ENCODE measurements around the gene RPL14. TPM values are rescaled to one million over a fixed set of nuclear protein-coding genes. Genes with fewer than 3 reads are reported as not detected.
A peak's percentile ranks its signal among the peaks of the same experiment; 100 is the strongest.
"Not testable (repeated sequence)": the region's sequence is repeated elsewhere in the genome, so short reads cannot be mapped to it uniquely, and the experiment has no call there.

RPL14 gene
- polyA plus RNA-seq, 3 donors = 316 to 377 (median 348) TPM

GRCh38 chr3:40461161-40461560 lies 4.0 kb downstream of the RPL14 start:
- H3K27me3 Mint-ChIP-seq (ENCODE audit: low read depth in 3 of 3) = no peaks in the 10 kb centered on the region
- peaks cover 66 to 75% of the 10 kb centered on the region in 2 donors for H3K36me3 Mint-ChIP-seq
- H3K4me1 Mint-ChIP-seq = peaks cover 20% of the 10 kb centered on the region
- Histone ChIP-seq H3K36me3 (replicated peaks in 1 of 2; ENCODE audit: control insufficient read depth in 1 of 2, insufficient read depth in 2 of 2, low read length in 2 of 2) (peaks cover 55 to 80% of the 10 kb centered on the region in 2 donors), H4K20me1 (ENCODE audit: insufficient read depth, low read length) (peaks cover 14% of the 10 kb centered on the region), H2AFZ (ENCODE audit: insufficient read depth, low read depth, low read length, poor library complexity, severe bottlenecking) (no peak overlapping the region), H3K27ac (ENCODE audit: low read depth in 1 of 2, low read length in 2 of 2) (no peak overlapping the region), H3K27me3 (ENCODE audit: control insufficient read depth in 2 of 2, insufficient read depth in 2 of 2, low read length in 2 of 2) (no peaks in the 10 kb centered on the region), H3K4me3 (replicated peaks in 1 of 3; ENCODE audit: low read depth in 2 of 3, low read length in 3 of 3) (no peak overlapping the region), H3K9me3 (replicated peaks in 1 of 2; ENCODE audit: control insufficient read depth in 1 of 2, insufficient read depth in 1 of 2, low read length in 2 of 2) (no peaks in the 10 kb centered on the region), H3K4me1 (ENCODE audit: control insufficient read depth in 1 of 2, insufficient read depth in 2 of 2, low read length in 2 of 2) (peaks cover 15 to 24% of the 10 kb centered on the region in 2 donors), H3K9ac (ENCODE audit: insufficient read depth, low read length, poor library complexity, severe bottlenecking) (no peak overlapping the region), H3K79me2 (ENCODE audit: insufficient read depth, low read length) (peaks cover 31% of the 10 kb centered on the region), H3K4me2 (replicated peaks; ENCODE audit: extremely low read depth, low read length, poor library complexity, severe bottlenecking) (no peak overlapping the region)
- no peak for DNase-seq
- peak overlapping the region in 1 of 7 donors; percentile 38 for H3K27ac Mint-ChIP-seq
- WGBS (ENCODE audit: insufficient coverage) = 33% methylated on average over 3 of the region's 3 CpGs
- intact Hi-C loops (cut with micrococcal nuclease) = loop anchor here in 1 of 2 donors (5.0 kb wide), 1 partner anchor 776 kb away; no protein-coding TSS in a partner anchor
- no peak for TF ChIP-seq CTCF (IDR thresholded peaks at IDR 0.05)
- H3K4me3 Mint-ChIP-seq = no peak overlapping the region
- H3K9me3 Mint-ChIP-seq = peaks cover 0 to 2% (median 0%) of the 10 kb centered on the region in 7 donors

GRCh38 chr3:40462838-40463237 lies 5.7 kb downstream of the RPL14 start:
- not testable (repeated sequence) for H3K4me1 ChIP-seq (ENCODE audit: control insufficient read depth in 1 of 2, insufficient read depth in 2 of 2, low read length in 2 of 2); H3K9me3 Mint-ChIP-seq; H3K27me3 ChIP-seq (ENCODE audit: control insufficient read depth in 2 of 2, insufficient read depth in 2 of 2, low read length in 2 of 2); DNase-seq; H3K27ac ChIP-seq (ENCODE audit: low read depth in 1 of 2, low read length in 2 of 2); H3K4me3 Mint-ChIP-seq; H3K4me3 ChIP-seq (replicated peaks in 1 of 3; ENCODE audit: low read depth in 2 of 3, low read length in 3 of 3); H3K27me3 Mint-ChIP-seq (ENCODE audit: low read depth in 3 of 3); H2AFZ ChIP-seq (ENCODE audit: insufficient read depth, low read depth, low read length, poor library complexity, severe bottlenecking); H3K9me3 ChIP-seq (replicated peaks in 1 of 2; ENCODE audit: control insufficient read depth in 1 of 2, insufficient read depth in 1 of 2, low read length in 2 of 2); H3K4me2 ChIP-seq (replicated peaks; ENCODE audit: extremely low read depth, low read length, poor library complexity, severe bottlenecking); H3K9ac ChIP-seq (ENCODE audit: insufficient read depth, low read length, poor library complexity, severe bottlenecking)
- intact Hi-C loops (cut with micrococcal nuclease) = loop anchor here in 1 of 2 donors (5.0 kb wide), 1 partner anchor 774 kb away; no protein-coding TSS in a partner anchor
- H3K27ac Mint-ChIP-seq = peak overlapping the region in 1 of 7 donors; percentile 20
- peaks cover 73 to 80% of the 10 kb centered on the region in 2 donors for H3K36me3 Mint-ChIP-seq
- H3K79me2 ChIP-seq (ENCODE audit: insufficient read depth, low read length) = peaks cover 22% of the 10 kb centered on the region
- peaks cover 16% of the 10 kb centered on the region for H3K4me1 Mint-ChIP-seq
- peaks cover 55 to 88% of the 10 kb centered on the region in 2 donors for H3K36me3 ChIP-seq (replicated peaks in 1 of 2; ENCODE audit: control insufficient read depth in 1 of 2, insufficient read depth in 2 of 2, low read length in 2 of 2)
- H4K20me1 ChIP-seq (ENCODE audit: insufficient read depth, low read length) = peaks cover 14% of the 10 kb centered on the region
- over 99% methylated on average over 7 of the region's 7 CpGs for WGBS (ENCODE audit: insufficient coverage)
